HG03064 (cell line): ENCODE data around the gene MTA1.

ENCODE experiments used
- ATAC-seq: cut with Tn5 transposase; IDR thresholded peaks from one replicate; pipeline ENCODE4 v1.9.1; 2021; ENCODE audit warnings: low read depth; ENCODE audit not compliant: unreplicated experiment

Gene MTA1

GRCh38 chr14:105440554-105440900 is 20.9 kb downstream of the MTA1 start:
- ATAC-seq, result no peak

GRCh38 chr14:105440992-105441391 is 21.4 kb downstream of the MTA1 start:
- ATAC-seq, result no peak

GRCh38 chr14:105442125-105442524 is 22.5 kb downstream of the MTA1 start:
- no peak for ATAC-seq

GRCh38 chr14:105442834-105443233 is 23.2 kb downstream of the MTA1 start:
- ATAC-seq, result no peak

GRCh38 chr14:105444859-105445258 is 25.2 kb downstream of the MTA1 start:
- ATAC-seq, result no peak

- ATAC-seq, result no peak
Measured at GRCh38 chr14:105445290-105445689, 25.7 kb downstream of the MTA1 start.

- ATAC-seq, result no peak
Measured at GRCh38 chr14:105445901-105446845, 26.5 kb downstream of the MTA1 start.

- ATAC-seq, result no peak
Measured at GRCh38 chr14:105446971-105447370, 27.3 kb downstream of the MTA1 start.

- no peak for ATAC-seq
Measured at GRCh38 chr14:105447651-105448640, 28.3 kb downstream of the MTA1 start.

GRCh38 chr14:105448706-105449111 is 29.1 kb downstream of the MTA1 start:
- no peak for ATAC-seq

- ATAC-seq, result no peak
Measured at GRCh38 chr14:105449276-105450122, 29.9 kb downstream of the MTA1 start.

- no peak for ATAC-seq
Measured at GRCh38 chr14:105450123-105450505, 30.5 kb downstream of the MTA1 start.

GRCh38 chr14:105450864-105451720 is 31.5 kb downstream of the MTA1 start:
- ATAC-seq, result no peak

- ATAC-seq, result no peak
Measured at GRCh38 chr14:105452963-105453362, 33.3 kb downstream of the MTA1 start.

- ATAC-seq, result no peak
Measured at GRCh38 chr14:105453847-105454246, 34.2 kb downstream of the MTA1 start.

GRCh38 chr14:105455086-105455640 is 35.5 kb downstream of the MTA1 start:
- ATAC-seq, result no peak

- ATAC-seq, result no peak
Measured at GRCh38 chr14:105455766-105456660, 36.4 kb downstream of the MTA1 start.
